ENCODE results near the gene ACOT7. TPM values are rescaled to one million over a fixed set of nuclear protein-coding genes. Genes with fewer than 3 reads are reported as not detected.

The ACOT7 gene
- total and polyA plus RNA-seq, 12 donors: 4.0 to 40.4 (median 8.6) TPM

- intact Hi-C loops (cut with DNase I): no loop called here
- ATAC-seq: no peak
These were observed 175.0 kb downstream of the ACOT7 start for GRCh38 chr1:6218375-6219164.

More at GRCh38 chr1:6218375-6219164, 175.0 kb downstream of the ACOT7 start:
- H3K27me3 ChIP-seq: no peaks in the 10 kb centered on the region
- no peak for DNase-seq
- peaks cover 11 to 39% (median 21%) of the 10 kb centered on the region in 9 donors for H3K4me1 ChIP-seq
- 79 to 80% methylated on average over 16 of the region's 16 CpGs for WGBS, 2 donors
- no peak for TF ChIP-seq CTCF (IDR thresholded peaks at IDR 0.05)
- peaks cover 0 to 84% (median 8%) of the 10 kb centered on the region in 9 donors for H3K36me3 ChIP-seq
- no peaks in the 10 kb centered on the region for H3K9me3 ChIP-seq
- H3K27ac ChIP-seq: peak overlapping the region in 2 of 10 donors; percentile 44 to 49
- H3K4me3 ChIP-seq: no peak overlapping the region

Small RNAs within 50 kb of the gene (microRNA-seq; reads per million reads assigned to microRNA genes)
- gene MIR4252: 0 reads per million in 2 donors

Other genes starting within 250 kb of the ACOT7 start
- under 1 TPM; 0.02 to 0.78 (median 0.25) TPM for gene CHD5, start 213.4 kb downstream of the ACOT7 start, total RNA-seq
- gene CHD5, start 213.4 kb downstream of the ACOT7 start, polyA plus RNA-seq: under 1 TPM; 0.01 to 0.07 TPM
- gene RPL22, start 194.2 kb downstream of the ACOT7 start, total RNA-seq: 100 to 1,000 TPM; 223 to 298 (median 273) TPM
- 100 to 1,000 TPM; 295 to 639 TPM for gene RPL22, start 194.2 kb downstream of the ACOT7 start, polyA plus RNA-seq
- 100 to 1,000 TPM in 1 of 10 donors, 10 to 100 TPM in 9; 30.6 to 101 (median 67.4) TPM for gene RNF207, start 187.6 kb downstream of the ACOT7 start, total RNA-seq
- gene RNF207, start 187.6 kb downstream of the ACOT7 start, polyA plus RNA-seq: 100 to 1,000 TPM in 1 of 2 donors, 10 to 100 TPM in 1; 16.2 to 183 TPM
- 10 to 100 TPM; 47.9 to 81.0 (median 64.4) TPM for gene ICMT, start 157.8 kb downstream of the ACOT7 start, total RNA-seq
- gene ICMT, start 157.8 kb downstream of the ACOT7 start, polyA plus RNA-seq: 10 to 100 TPM; 16.5 to 38.3 TPM
- not detected for gene HES3, start 149.6 kb downstream of the ACOT7 start, total RNA-seq
- gene HES3, start 149.6 kb downstream of the ACOT7 start, polyA plus RNA-seq: not detected
- gene GPR153, start 132.7 kb downstream of the ACOT7 start, total RNA-seq: 1 to 10 TPM; 1.8 to 8.5 (median 3.6) TPM
- gene GPR153, start 132.7 kb downstream of the ACOT7 start, polyA plus RNA-seq: 1 to 10 TPM; 2.0 to 3.7 TPM
- under 1 TPM in 1 of 10 donors, not detected in 9; 0.25 TPM for gene HES2, start 26.2 kb upstream of the ACOT7 start, total RNA-seq
- gene HES2, start 26.2 kb upstream of the ACOT7 start, polyA plus RNA-seq: under 1 TPM in 1 of 2 donors, not detected in 1; 0.22 TPM
- gene ESPN, start 31.0 kb upstream of the ACOT7 start, total RNA-seq: under 1 TPM in 5 of 10 donors, not detected in 5; 0.17 to 0.51 (median 0.29) TPM
- gene ESPN, start 31.0 kb upstream of the ACOT7 start, polyA plus RNA-seq: under 1 TPM; 0.12 to 0.22 TPM
- 10 to 100 TPM in 2 of 10 donors, 1 to 10 TPM in 8; 4.0 to 12.0 (median 7.3) TPM for gene TNFRSF25, start 72.4 kb upstream of the ACOT7 start, total RNA-seq
- gene TNFRSF25, start 72.4 kb upstream of the ACOT7 start, polyA plus RNA-seq: 10 to 100 TPM in 1 of 2 donors, 1 to 10 TPM in 1; 6.6 to 43.1 TPM
- gene PLEKHG5, start 97.9 kb upstream of the ACOT7 start, total RNA-seq: 10 to 100 TPM; 10.0 to 18.8 (median 15.3) TPM
- gene PLEKHG5, start 97.9 kb upstream of the ACOT7 start, polyA plus RNA-seq: 10 to 100 TPM in 1 of 2 donors, 1 to 10 TPM in 1; 6.6 to 28.7 TPM
- 10 to 100 TPM; 13.5 to 19.3 (median 15.3) TPM for gene NOL9, start 160.7 kb upstream of the ACOT7 start, total RNA-seq
- 1 to 10 TPM; 3.0 to 5.9 TPM for gene NOL9, start 160.7 kb upstream of the ACOT7 start, polyA plus RNA-seq
- not detected for gene TAS1R1, start 161.5 kb upstream of the ACOT7 start, total RNA-seq
- gene TAS1R1, start 161.5 kb upstream of the ACOT7 start, polyA plus RNA-seq: not detected
- 10 to 100 TPM in 6 of 10 donors, 1 to 10 TPM in 4; 7.3 to 16.6 (median 11.0) TPM for gene ZBTB48, start 186.2 kb upstream of the ACOT7 start, total RNA-seq
- 10 to 100 TPM; 18.3 to 41.5 TPM for gene ZBTB48, start 186.2 kb upstream of the ACOT7 start, polyA plus RNA-seq
- 10 to 100 TPM; 49.5 to 93.3 (median 70.4) TPM for gene KLHL21, start 209.1 kb upstream of the ACOT7 start, total RNA-seq
- gene KLHL21, start 209.1 kb upstream of the ACOT7 start, polyA plus RNA-seq: 10 to 100 TPM; 20.4 to 22.3 TPM
- gene PHF13, start 220.0 kb upstream of the ACOT7 start, total RNA-seq: 10 to 100 TPM in 1 of 10 donors, 1 to 10 TPM in 9; 5.9 to 12.2 (median 8.0) TPM
- gene PHF13, start 220.0 kb upstream of the ACOT7 start, polyA plus RNA-seq: 1 to 10 TPM; 3.7 to 5.2 TPM
- gene THAP3, start 231.1 kb upstream of the ACOT7 start, total RNA-seq: 10 to 100 TPM in 7 of 10 donors, 1 to 10 TPM in 3; 6.8 to 16.7 (median 11.2) TPM
- gene THAP3, start 231.1 kb upstream of the ACOT7 start, polyA plus RNA-seq: 10 to 100 TPM; 24.6 to 27.6 TPM

All from heart right ventricle (tissue), 16 donors.